ENCODE measurements around the gene F11R.

- no peak for TF ChIP-seq POLR2A (IDR thresholded peaks at IDR 0.05; ENCODE audit: low read depth, low read length)
- TF ChIP-seq TAF1 (IDR thresholded peaks at IDR 0.05; ENCODE audit: borderline replicate concordance, low read depth, low read length): no peak
- TF ChIP-seq POLR2AphosphoS5 (IDR thresholded peaks at IDR 0.05; ENCODE audit: low read depth, low read length): no peak
These were observed 71.1 kb downstream of the F11R start for GRCh38 chr1:160949881-160950280.

Data from GM12892 (cell line).